ENCODE measurements around the gene PDE6C. TPM values are rescaled to one million over a fixed set of nuclear protein-coding genes. Genes with fewer than 3 reads are reported as not detected.

Gene PDE6C
- total RNA-seq, 6 experiments from 2014 or later, result not detected

- Histone ChIP-seq H3K36me3 (peaks cover 0 to 5% (median 2%) of the 10 kb centered on the region in 4 donors), H3K27me3 (no peaks in the 10 kb centered on the region), H3K4me1 (peaks cover 0 to 78% (median 29%) of the 10 kb centered on the region in 4 donors), H3K4me3 (peak overlapping the region in 1 of 3 donors; percentile 13), H3K27ac (peak overlapping the region; percentile 41 to 72 (median 57)), H3K9me3 (no peaks in the 10 kb centered on the region)
- no peak for TF ChIP-seq POLR2A (IDR thresholded peaks at IDR 0.05)
- WGBS (ENCODE audit: insufficient coverage, low coverage, low lambda C conversion rate, missing lambda C conversion rate), result 21% methylated on average over 2 of the region's 2 CpGs
- DNase-seq, result peak in 1 of 3 donors; percentile 47
- ATAC-seq, result peak; percentile 70 to 85 (median 80)
- intact Hi-C loops (cut with DNase I), result loop anchor here in 1 of 2 donors (10.0 kb wide), 1 partner anchor 77 kb away; no protein-coding TSS in a partner anchor
Observed at GRCh38 chr10:93672022-93672678, 59.8 kb downstream of the PDE6C start.

GRCh38 chr10:93672890-93673289 lies 60.6 kb downstream of the PDE6C start:
- Histone ChIP-seq H3K27me3 (no peaks in the 10 kb centered on the region), H3K4me1 (peaks cover 0 to 74% (median 25%) of the 10 kb centered on the region in 4 donors), H3K36me3 (peaks cover 0 to 5% (median 2%) of the 10 kb centered on the region in 4 donors), H3K4me3 (no peak overlapping the region), H3K9me3 (no peaks in the 10 kb centered on the region), H3K27ac (peak overlapping the region; percentile 41 to 72 (median 57))
- TF ChIP-seq POLR2A (IDR thresholded peaks at IDR 0.05) (no peak), CTCF (IDR thresholded peaks at IDR 0.05) (no peak)
- intact Hi-C loops (cut with DNase I), result loop anchor here in 1 of 2 donors (10.0 kb wide), 1 partner anchor 78 kb away; no protein-coding TSS in a partner anchor
- ATAC-seq, result peak; percentile 16 to 65 (median 54)
- 36% methylated on average over 2 of the region's 2 CpGs for WGBS (ENCODE audit: insufficient coverage, low coverage, low lambda C conversion rate, missing lambda C conversion rate)
- DNase-seq, result no peak

GRCh38 chr10:93673791-93674190 lies 61.5 kb downstream of the PDE6C start:
- WGBS (ENCODE audit: insufficient coverage, low coverage, low lambda C conversion rate, missing lambda C conversion rate), result 40% methylated on average over 2 of the region's 2 CpGs
- peak in 3 of 4 donors; percentile 18 to 32 (median 20) for ATAC-seq
- no peak for DNase-seq
- H3K27ac ChIP-seq, result peak overlapping the region in 2 of 3 donors; percentile 57 to 72
- H3K27me3 ChIP-seq, result no peaks in the 10 kb centered on the region
- peaks cover 0 to 68% (median 21%) of the 10 kb centered on the region in 4 donors for H3K4me1 ChIP-seq
- peaks cover 0 to 5% (median 2%) of the 10 kb centered on the region in 4 donors for H3K36me3 ChIP-seq
- H3K9me3 ChIP-seq, result no peaks in the 10 kb centered on the region
- intact Hi-C loops (cut with DNase I), result loop anchor here in 1 of 2 donors (10.0 kb wide), 1 partner anchor 79 kb away; no protein-coding TSS in a partner anchor
- no peak overlapping the region for H3K4me3 ChIP-seq
- TF ChIP-seq POLR2A (IDR thresholded peaks at IDR 0.05) (no peak), CTCF (IDR thresholded peaks at IDR 0.05) (no peak)

- no peaks in the 10 kb centered on the region for H3K9me3 ChIP-seq
- H3K27ac ChIP-seq, result no peak overlapping the region
- intact Hi-C loops (cut with DNase I), result loop anchor here in 1 of 2 donors (10.0 kb wide), 1 partner anchor 84 kb away; no protein-coding TSS in a partner anchor
- H3K4me1 ChIP-seq, result peaks cover 0 to 36% (median 5%) of the 10 kb centered on the region in 4 donors
- peaks cover 0 to 12% (median 3%) of the 10 kb centered on the region in 4 donors for H3K36me3 ChIP-seq
- no peak for TF ChIP-seq CTCF (IDR thresholded peaks at IDR 0.05)
- TF ChIP-seq POLR2A (IDR thresholded peaks at IDR 0.05), result no peak
- DNase-seq, result no peak
- no peak for ATAC-seq
- H3K4me3 ChIP-seq, result no peak overlapping the region
- no peaks in the 10 kb centered on the region for H3K27me3 ChIP-seq
- WGBS (ENCODE audit: insufficient coverage, low coverage, low lambda C conversion rate, missing lambda C conversion rate), result 89% methylated on average over 4 of the region's 4 CpGs
Observed at GRCh38 chr10:93678386-93678785, 66.0 kb downstream of the PDE6C start.
